ENCODE results near the gene MBD6. TPM values are rescaled to one million over a fixed set of nuclear protein-coding genes. Genes with fewer than 3 reads are reported as not detected.
A peak's percentile ranks its signal among the peaks of the same experiment; 100 is the strongest.

MBD6 gene
- total and polyA plus RNA-seq, 2 of the 13 experiments (the other 11 are each of a cell fraction or from before 2014, with no cell fraction given) = 4.1 to 5.9 TPM

DNA sequence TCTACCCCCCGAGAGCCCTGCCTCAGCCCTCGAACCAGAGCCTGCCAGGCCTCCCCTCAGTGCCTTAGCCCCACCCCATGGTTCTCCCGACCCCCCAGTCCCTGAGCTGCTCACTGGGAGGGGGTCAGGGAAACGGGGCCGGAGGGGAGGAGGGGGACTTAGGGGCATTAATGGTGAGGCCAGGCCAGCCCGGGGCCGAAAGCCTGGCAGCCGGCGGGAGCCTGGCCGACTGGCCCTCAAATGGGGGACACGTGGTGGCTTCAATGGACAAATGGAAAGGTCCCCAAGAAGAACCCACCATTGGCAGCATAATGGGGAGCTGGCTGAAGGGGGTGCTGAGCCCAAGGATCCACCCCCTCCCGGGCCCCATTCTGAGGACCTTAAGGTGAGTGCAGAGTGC, 5.6 kb downstream of the MBD6 start:
- Histone ChIP-seq H3K9ac (ENCODE audit: insufficient read depth, low read depth, low read length) (no peak overlapping the region), H3K4me2 (ENCODE audit: low read depth, low read length) (no peak overlapping the region), H3K4me3 (replicated peaks in 1 of 3; ENCODE audit: insufficient read depth in 1 of 3, low read depth in 2 of 3, low read length in 3 of 3) (no peak overlapping the region), H4K20me1 (ENCODE audit: insufficient read depth, low read length) (no peaks in the 10 kb centered on the region), H3K27me3 (ENCODE audit: control insufficient read depth in 1 of 2, insufficient read depth in 2 of 2, low read length in 2 of 2) (no peaks in the 10 kb centered on the region; a peak in 1 of 5 replicates), H3K79me2 (ENCODE audit: insufficient read depth, low read length) (peaks cover 13% of the 10 kb centered on the region), H3K36me3 (replicated peaks in 1 of 2; ENCODE audit: control insufficient read depth in 1 of 2, insufficient read depth in 2 of 2, low read length in 2 of 2) (peaks cover 29 to 81% of the 10 kb centered on the region in 2 experiments), H3K9me3 (ENCODE audit: low read length) (no peaks in the 10 kb centered on the region), H3K4me1 (ENCODE audit: insufficient read depth, low read length) (peaks cover 17% of the 10 kb centered on the region), H2AFZ (ENCODE audit: low read length) (no peak overlapping the region), H3K27ac (ENCODE audit: extremely low read length, insufficient read depth, low read length) (no peak overlapping the region)
- BruUV-seq (replicated peaks) = no TSS peak
- no peak for ATAC-seq
- in situ Hi-C loops (cut with HindIII; ENCODE audit: extremely low pct_ligation_motif_present, low pct_unique_long_range_greater_than_20kb) = no loop called here
- ChIA-PET CTCF (ENCODE audit: low intra/inter-chr PET ratio, low total read pairs) (no interaction called here), POLR2A (interaction anchor here (0.9 to 1.3 kb wide), 3 partner anchors 8 to 11 kb away, joined by 3 to 4 read pairs (median 3); partner anchors contain the start of gene DDIT3)
- DNase-seq (ENCODE audit: low spot score) = no peak
- intact Hi-C loops (cut with micrococcal nuclease; ENCODE audit: unreplicated experiment) = no loop called here
- TF ChIP-seq, protein P1, sequence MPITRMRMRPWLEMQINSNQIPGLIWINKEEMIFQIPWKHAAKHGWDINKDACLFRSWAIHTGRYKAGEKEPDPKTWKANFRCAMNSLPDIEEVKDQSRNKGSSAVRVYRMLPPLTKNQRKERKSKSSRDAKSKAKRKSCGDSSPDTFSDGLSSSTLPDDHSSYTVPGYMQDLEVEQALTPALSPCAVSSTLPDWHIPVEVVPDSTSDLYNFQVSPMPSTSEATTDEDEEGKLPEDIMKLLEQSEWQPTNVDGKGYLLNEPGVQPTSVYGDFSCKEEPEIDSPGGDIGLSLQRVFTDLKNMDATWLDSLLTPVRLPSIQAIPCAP (CRISPR knock-in tag; IDR thresholded peaks at IDR 0.05; ENCODE audit: low read depth) = no peak
- TF ChIP-seq RBFOX2 (IDR thresholded peaks at IDR 0.05; ENCODE audit: low read depth, low read length) (peak; percentile 49; the same call in 1 of the 2 replicates), MIER3 (CRISPR knock-in tag; IDR thresholded peaks at IDR 0.05; ENCODE audit: borderline replicate concordance) (no peak)
- WGBS (ENCODE audit: low lambda C conversion rate) = 94% methylated on average over 12 of the region's 12 CpGs
- no peak for FAIRE-seq

DNA sequence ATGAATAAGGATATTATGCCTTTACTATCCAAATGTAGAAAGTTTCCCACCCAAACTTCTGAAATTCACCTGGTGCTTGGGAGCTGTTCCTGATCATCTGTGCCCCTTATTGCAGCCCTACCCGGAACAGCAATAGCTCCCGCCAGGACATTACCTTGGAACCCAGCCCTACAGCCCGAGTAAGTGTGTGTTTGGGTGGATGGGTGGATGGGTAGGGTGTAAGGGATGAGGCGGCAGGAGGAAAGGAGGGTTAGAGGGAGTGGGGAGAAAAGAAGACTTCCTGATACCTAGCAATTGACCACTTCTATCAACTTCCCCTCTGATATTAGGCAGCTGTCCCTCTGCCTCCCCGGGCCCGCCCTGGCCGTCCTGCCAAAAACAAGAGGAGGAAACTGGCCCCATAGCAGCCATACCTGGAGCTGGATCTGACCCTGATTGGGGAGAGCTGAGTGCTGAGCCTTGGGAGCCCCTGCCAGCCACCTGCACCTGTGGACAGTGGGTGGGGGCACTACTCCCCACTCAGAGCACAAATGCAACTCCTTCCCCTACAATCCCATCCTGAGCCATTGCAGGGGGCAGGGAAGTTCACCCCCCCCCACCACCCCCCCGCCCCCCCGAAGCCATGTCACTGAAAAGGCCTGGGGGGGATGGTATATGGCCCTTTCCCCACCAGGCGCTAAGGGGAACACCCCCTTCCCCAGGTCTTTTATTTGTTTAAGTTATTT, 6.4 kb downstream of the MBD6 start:
- Histone ChIP-seq H3K27me3 (ENCODE audit: control insufficient read depth in 1 of 2, insufficient read depth in 2 of 2, low read length in 2 of 2) (no peaks in the 10 kb centered on the region), H3K27ac (ENCODE audit: extremely low read length, insufficient read depth, low read length) (no peak overlapping the region), H3K9ac (ENCODE audit: insufficient read depth, low read depth, low read length) (no peak overlapping the region), H3K4me2 (ENCODE audit: low read depth, low read length) (no peak overlapping the region), H3K4me1 (ENCODE audit: insufficient read depth, low read length) (peaks cover 12% of the 10 kb centered on the region), H2AFZ (ENCODE audit: low read length) (no peak overlapping the region), H3K79me2 (ENCODE audit: insufficient read depth, low read length) (peaks cover 5% of the 10 kb centered on the region), H3K36me3 (replicated peaks in 1 of 2; ENCODE audit: control insufficient read depth in 1 of 2, insufficient read depth in 2 of 2, low read length in 2 of 2) (peaks cover 30 to 87% of the 10 kb centered on the region in 2 experiments), H4K20me1 (ENCODE audit: insufficient read depth, low read length) (no peaks in the 10 kb centered on the region), H3K4me3 (replicated peaks in 1 of 3; ENCODE audit: insufficient read depth in 1 of 3, low read depth in 2 of 3, low read length in 3 of 3) (no peak overlapping the region), H3K9me3 (ENCODE audit: low read length) (no peaks in the 10 kb centered on the region)
- 0 out of 2 replicates have a peak, but pooled peaks have one; percentile 18 for TF ChIP-seq POLR2G (IDR thresholded peaks at IDR 0.05; ENCODE audit: low read depth, low read length)
- TF ChIP-seq RBFOX2 (IDR thresholded peaks at IDR 0.05; ENCODE audit: low read depth, low read length) = peak; percentile 45
- no peak for TF ChIP-seq ZNF205 (CRISPR knock-in tag; IDR thresholded peaks at IDR 0.05)
- peak; percentile 25 for TF ChIP-seq AGO2 (optimal IDR thresholded peaks at IDR 0.05; ENCODE audit: low read depth, low read length)
- no peak for TF ChIP-seq ZNF816 (CRISPR knock-in tag; IDR thresholded peaks at IDR 0.05; ENCODE audit: borderline replicate concordance)
- intact Hi-C loops (cut with micrococcal nuclease; ENCODE audit: unreplicated experiment) (no loop called here), in situ Hi-C loops (cut with HindIII; ENCODE audit: extremely low pct_ligation_motif_present, low pct_unique_long_range_greater_than_20kb) (no loop called here)
- 97% methylated on average over 9 of the region's 10 CpGs for WGBS (ENCODE audit: low lambda C conversion rate)
- ChIA-PET POLR2A (interaction anchor here (0.9 to 1.7 kb wide), 4 partner anchors 8 to 47 kb away, joined by 3 to 5 read pairs (median 4); partner anchors contain the start of gene DDIT3), CTCF (ENCODE audit: low intra/inter-chr PET ratio, low total read pairs) (no interaction called here)
- FAIRE-seq (no peak), ATAC-seq (no peak), DNase-seq (ENCODE audit: low spot score) (no peak)
- no TSS peak for BruUV-seq (replicated peaks)

Data from HepG2 (cell line).